GM18511 (cell line): Measurements from ENCODE around the gene QSER1.
"Not testable (repeated sequence)": the region's sequence is repeated elsewhere in the genome, so short reads cannot be mapped to it uniquely, and the experiment has no call there.

Experiments
- ATAC-seq: cut with Tn5 transposase; IDR thresholded peaks from one replicate; pipeline ENCODE4 v1.9.1; 2021; ENCODE audit warnings: mild to moderate bottlenecking, moderate library complexity; ENCODE audit not compliant: unreplicated experiment

QSER1 gene

DNA sequence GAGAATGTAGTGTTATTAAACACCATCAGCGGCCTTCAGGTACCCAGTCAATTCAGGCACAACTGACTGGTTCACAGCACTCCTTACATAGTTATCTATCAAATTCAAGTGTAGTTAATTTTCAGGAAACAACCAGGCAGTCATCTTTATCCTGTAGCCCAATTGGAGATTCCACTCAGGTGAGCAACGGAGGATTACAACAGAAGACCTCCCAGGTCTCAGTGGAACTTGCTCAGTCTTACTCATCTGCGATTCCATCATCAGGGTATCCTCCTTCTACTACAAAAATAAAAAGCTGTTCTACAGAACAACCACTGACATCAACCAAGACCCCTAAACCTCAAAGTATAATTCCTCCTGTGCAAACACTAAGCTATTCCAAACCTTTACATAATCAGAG is 39.6 kb downstream of the QSER1 start:
- no peak for ATAC-seq

DNA sequence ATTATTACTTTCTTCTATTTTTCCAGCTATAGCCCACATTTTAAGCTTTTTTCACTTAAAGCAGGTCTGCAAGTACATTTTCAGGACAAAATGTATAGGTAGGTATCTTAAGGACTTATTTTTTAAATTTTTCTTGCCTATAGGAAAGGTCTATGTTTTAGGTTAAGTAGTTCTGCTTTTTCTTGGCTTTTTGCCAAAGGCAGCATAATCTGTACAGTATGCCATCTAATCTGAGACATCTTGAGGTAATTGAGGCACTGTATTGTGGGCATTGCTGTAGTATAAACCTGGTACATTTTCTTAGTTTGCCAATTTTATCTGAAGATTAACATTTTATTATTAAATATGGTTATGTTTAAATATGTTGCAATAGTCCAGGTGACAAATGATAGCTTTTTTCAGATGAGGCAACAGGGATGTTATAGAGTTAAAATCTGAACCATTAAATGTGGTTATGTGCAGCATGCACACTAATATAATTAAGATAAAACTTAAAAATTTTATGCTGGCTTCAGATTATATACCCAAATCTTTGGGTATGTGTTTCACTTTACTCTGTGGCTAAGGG is 42.9 kb downstream of the QSER1 start:
- ATAC-seq, result no peak

GRCh38 chr11:32936178-32936577 is 43.6 kb downstream of the QSER1 start:
- not testable (repeated sequence) for ATAC-seq

DNA sequence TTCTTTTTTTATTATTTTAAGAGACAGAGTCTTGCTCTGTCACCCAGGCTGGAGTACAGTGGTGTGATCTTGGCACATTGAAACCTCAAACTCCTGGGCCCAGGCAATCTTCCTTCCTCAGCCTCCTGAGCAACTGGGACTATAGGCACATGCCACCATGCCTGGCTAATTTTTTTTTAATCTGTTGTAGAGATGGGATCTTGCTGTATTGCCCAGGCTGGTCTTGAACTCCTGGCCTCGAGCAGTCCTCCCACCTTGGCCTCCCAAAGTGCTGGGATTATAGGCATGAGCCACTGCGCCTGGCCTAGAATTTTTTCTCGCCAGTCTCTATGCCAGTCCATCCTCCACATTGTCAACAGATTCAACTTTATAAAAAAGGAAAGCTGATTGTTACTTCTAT is 44.7 kb downstream of the QSER1 start:
- not testable (repeated sequence) for ATAC-seq

- ATAC-seq, result peak; percentile 74
Measured at GRCh38 chr11:32939046-32939445, 46.4 kb downstream of the QSER1 start.

DNA sequence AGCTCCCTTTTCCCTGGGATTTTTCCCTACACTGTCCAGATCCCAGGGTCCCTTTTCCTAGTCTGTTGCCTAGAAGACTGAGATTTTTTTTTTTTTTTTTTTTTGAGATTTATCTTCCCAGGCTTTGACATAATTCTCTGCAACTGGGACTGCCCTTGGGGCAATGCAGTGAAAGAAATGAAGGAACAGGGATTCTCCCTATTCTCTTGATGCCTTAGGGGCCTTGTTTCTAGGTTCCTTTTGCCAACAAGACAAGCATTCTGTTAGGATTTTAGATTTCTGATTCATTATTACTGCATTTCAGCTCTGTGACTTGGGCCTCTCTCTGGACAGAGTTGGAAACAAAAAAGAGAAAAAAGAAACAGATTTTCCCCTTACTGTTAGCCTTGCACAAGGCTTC is 47.3 kb downstream of the QSER1 start:
- ATAC-seq, result no peak

GRCh38 chr11:32940865-32941264 is 48.3 kb downstream of the QSER1 start:
- ATAC-seq, result no peak

GRCh38 chr11:32947978-32948377 is 55.4 kb downstream of the QSER1 start:
- ATAC-seq, result no peak

DNA sequence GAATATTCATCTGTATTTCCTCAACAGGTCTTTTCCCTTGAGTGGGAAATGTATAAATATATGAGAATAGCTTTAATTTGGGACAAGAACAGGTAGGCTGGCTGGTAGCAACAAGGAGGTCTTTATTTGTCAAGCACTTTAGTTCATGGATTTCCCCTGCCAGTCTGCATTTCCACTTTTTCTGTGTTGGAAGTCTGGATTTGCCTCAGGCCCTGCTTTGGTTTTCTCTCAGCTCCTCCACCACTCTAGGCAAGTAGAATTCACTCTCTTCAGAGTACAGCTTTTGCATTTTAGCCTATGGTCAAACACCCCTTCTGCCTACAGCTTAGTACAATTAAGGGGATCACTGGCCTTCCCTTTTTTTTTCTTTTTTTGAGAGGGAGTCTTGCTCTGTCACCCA is 57.1 kb downstream of the QSER1 start:
- ATAC-seq, result no peak

GRCh38 chr11:32952421-32952820 is 59.8 kb downstream of the QSER1 start:
- ATAC-seq, result no peak

DNA sequence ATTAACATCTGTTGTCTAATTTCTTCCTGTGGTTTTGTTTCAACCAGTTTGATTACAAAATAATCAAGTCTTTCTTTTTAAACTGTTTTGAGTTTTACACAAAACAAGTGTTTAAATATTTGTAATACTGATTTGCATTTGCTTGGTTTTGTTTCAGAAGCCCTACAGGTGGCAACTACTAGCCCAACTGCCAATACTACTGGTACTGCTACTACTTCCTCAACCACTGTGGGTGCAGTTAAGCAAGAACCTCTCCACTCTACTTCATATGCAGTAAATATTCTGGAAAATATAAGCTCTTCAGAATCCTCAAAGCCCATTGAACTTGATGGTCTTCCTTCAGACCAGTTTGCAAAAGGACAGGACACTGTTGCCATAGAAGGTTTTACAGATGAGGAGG is 61.1 kb downstream of the QSER1 start:
- ATAC-seq, result no peak

GRCh38 chr11:32960553-32961164 is 68.0 kb downstream of the QSER1 start:
- no peak for ATAC-seq

DNA sequence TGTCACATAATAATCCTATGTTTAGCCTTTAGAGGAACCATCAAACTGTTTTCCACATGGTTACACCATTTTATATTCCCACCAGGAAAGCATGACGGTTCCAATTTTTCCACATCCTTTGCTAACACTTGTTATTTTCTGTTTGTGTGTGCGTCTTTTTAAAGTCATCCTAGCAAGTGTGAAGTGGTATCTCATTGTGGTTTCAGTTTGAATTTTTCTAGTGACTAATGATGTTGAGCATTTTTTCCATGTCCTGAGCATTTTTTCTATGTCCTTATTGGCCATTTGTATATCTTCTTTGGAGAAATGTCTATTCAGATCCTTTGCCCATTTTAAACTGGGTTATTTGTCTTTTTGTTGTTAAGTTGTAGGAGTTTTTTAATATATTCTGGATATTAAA is 69.4 kb downstream of the QSER1 start:
- no peak for ATAC-seq

DNA sequence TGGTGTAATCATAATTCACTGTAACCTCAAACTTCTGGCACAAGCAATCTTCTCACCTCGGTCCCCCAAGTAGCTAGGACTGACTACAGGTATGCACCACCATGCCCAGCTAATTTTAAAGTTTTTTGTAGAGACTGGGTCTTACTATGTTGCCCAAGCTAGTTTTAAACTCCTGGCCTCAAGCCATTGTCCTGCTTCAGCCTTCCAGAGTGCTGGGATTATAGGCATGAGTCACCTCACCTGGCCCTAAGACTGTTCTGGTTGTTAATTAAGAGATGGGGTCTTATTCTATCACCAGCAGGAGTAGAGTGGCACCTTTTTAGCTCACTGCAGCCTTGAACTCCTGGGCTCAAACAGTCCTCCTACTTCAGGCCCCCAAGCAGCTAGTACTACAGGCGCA is 71.1 kb downstream of the QSER1 start:
- no peak for ATAC-seq

DNA sequence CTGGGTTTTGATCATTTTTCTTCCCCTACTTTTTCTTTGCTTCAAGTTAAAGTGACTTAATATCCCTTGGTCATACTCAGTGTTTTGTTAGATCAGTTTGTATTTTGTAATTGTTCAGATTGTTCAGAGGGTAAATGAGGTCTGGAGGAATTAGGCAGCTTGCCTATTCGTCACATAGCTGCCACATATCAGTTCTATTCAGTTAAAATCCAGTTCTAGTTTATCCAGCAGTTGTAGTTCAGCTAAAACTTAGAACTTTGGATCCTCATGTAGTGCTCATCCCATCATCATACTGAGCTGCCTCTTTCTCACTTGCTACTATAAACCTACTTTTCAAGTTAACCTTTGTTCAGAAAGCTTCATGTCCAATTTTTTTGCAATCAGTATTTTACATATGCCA is 75.9 kb downstream of the QSER1 start:
- ATAC-seq, result no peak

DNA sequence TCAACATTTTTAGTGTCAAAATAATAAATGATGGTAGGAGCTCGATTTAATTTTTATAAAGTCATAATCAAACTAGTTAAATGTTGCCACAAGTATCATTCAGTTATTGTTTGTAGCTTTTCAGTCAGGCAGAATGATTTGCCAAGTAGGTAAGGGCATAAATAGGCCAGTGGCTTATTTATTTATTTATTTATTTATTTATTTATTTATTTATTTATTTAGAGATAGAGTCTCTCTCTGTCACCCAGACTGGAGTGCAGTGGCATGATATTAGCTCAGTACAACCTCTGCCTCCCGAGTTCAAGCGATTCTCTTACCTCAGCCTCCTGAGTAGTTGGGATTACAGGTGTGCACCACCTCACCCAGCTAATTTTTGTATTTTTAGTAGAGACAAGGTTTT is 79.6 kb downstream of the QSER1 start:
- not testable (repeated sequence) for ATAC-seq

DNA sequence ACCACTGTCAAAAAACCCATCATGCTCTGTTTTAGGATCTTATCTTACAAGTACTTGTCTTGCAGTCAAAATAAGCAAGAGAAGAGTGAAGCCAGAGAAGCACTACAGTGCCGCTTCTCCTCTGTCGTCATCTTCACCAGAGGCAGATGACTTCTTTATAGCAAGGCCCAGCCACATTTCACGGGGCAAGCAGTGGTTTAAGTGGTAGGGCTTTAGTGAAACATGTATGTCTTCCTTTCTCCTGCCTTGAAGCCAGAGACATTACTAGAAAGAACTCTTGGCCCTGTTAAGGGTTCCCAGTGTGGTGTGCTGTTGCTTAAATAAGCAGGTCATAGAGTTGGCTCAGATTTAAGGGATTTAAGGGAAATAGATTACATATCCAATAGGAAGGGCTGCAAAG is 80.2 kb downstream of the QSER1 start:
- ATAC-seq, result no peak

GRCh38 chr11:32982626-32983025 is 90.0 kb downstream of the QSER1 start:
- no peak for ATAC-seq

GRCh38 chr11:32983506-32983905 is 90.9 kb downstream of the QSER1 start:
- ATAC-seq, result no peak

DNA sequence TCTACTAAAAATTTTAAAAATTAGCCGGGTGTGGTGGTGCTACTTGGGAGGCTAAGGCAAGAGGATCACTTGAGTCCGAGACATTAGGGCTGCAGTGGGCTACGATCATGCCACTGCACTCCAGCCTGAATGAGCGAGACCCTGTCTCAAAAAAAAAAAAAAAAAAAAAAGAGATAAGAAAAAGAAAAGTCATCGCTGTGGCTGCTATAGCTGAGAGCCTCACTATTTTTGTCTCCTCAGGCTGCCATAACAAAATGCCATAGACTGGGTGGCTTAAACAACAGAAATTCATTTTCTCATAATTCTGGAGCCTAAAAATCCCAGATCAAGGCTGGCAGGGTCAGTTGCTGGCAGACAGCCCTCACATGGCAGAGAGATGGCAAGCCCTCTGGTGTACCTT is 93.0 kb downstream of the QSER1 start:
- no peak for ATAC-seq

- ATAC-seq, result no peak
Measured at GRCh38 chr11:32987851-32988250, 95.2 kb downstream of the QSER1 start.

DNA sequence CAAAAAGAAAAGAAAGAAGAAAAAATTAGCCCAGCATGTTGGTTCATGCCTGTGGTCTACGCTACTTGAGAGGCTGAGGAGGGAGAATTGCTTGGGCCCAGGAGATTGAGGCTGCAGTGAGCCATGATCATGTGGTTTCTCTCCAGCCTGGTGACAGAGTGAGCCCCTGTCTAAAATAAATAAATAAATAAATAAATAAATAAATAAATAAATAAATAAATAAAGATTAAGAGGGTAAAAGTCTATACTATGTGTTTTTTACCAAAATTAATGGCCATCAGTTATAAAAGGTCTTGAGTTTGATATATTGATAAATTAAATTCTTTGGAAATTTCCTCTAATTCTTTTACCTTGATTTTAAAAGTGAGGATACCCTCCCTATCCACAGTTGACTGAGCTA is 97.9 kb downstream of the QSER1 start:
- no peak for ATAC-seq

DNA sequence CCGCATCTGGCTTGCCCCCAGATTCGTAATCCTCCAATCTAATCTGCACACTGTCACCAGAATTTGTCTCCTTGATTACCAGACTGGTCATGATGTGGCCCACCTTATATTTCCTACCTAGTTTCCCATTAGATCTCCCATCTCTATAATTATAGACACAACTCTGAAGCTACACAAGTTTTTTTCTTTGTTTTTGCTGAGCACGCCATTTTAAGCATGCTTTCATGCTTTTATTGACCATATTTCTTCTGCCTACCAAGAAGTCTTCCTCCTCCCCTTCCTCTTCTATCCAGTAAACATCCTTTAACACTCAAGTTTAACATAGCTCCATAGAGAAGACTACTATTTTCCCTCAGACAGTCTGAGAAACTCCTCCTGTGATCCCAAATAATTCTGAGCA is 98.8 kb downstream of the QSER1 start:
- ATAC-seq, result no peak
